HEK293 (cell line): ENCODE results near the gene ZNF576.

Source experiments
- CTCF ChIA-PET: fragments of 350-600 bp; formaldehyde crosslinking; extraction: SDS; loops from one replicate; lab custom pipeline; 2021; ENCODE audit warnings: antibody characterized with exemption; lab: Yijun Ruan, JAX
- POLR2A ChIA-PET: fragments of 300-600 bp; formaldehyde crosslinking; extraction: SDS; loops from one replicate; lab custom pipeline; 2020; ENCODE audit warnings: antibody characterized with exemption, inconsistent platforms; lab: Yijun Ruan, JAX
- H3K27ac ChIP-seq: fragments of 200-500 bp; sonication (Bioruptor generic); 2 replicates; pipeline ENCODE4 v1.5.1; 2014; ENCODE audit warnings: low read depth, low read length, control low read depth, inconsistent platforms; ENCODE audit errors: extremely low read depth
- H3K36me3 ChIP-seq, 2 experiments: fragments of 200-500 bp in 1 of 2; sonication (Bioruptor generic) in 1 of 2; 1 replicate in 1 of 2; 2 replicates in 1 of 2; pipeline ENCODE4 v1.5.1; 2014 to 2017; ENCODE audit warnings: inconsistent platforms in 2 of 2, low read length in 2 of 2; ENCODE audit not compliant: control insufficient read depth in 2 of 2, insufficient read depth in 1 of 2
- H3K4me1 ChIP-seq: fragments of 200-500 bp; sonication (Bioruptor generic); 2 replicates; pipeline ENCODE4 v1.5.1; 2014; ENCODE audit warnings: mild to moderate bottlenecking, low read length, inconsistent platforms; ENCODE audit not compliant: control insufficient read depth, insufficient read depth
- H3K4me3 ChIP-seq: 2 replicates; pipeline ENCODE4 v1.5.1; 2011; ENCODE audit warnings: low read depth, mild to moderate bottlenecking, control low read depth, low read length, moderate library complexity
- H3K9me3 ChIP-seq: fragments of 200-500 bp; sonication (Bioruptor generic); 2 replicates; pipeline ENCODE4 v1.5.1; 2014; ENCODE audit warnings: low read depth, low read length, inconsistent platforms; ENCODE audit not compliant: control insufficient read depth, insufficient read depth
- CTCF ChIP-seq: fragments of 450-650 bp; formaldehyde crosslinking; IDR thresholded peaks from 2 replicates; pipeline ENCODE4 v1.5.1; 2016; ENCODE audit warnings: missing biosample characterization, missing genetic modification characterization
- GLIS1 ChIP-seq: fragments of 450-650 bp; formaldehyde crosslinking; IDR thresholded peaks from 2 replicates; pipeline ENCODE4 v1.5.1; 2016; ENCODE audit warnings: missing biosample characterization, missing genetic modification characterization
- INSM2 ChIP-seq: fragments of 450-650 bp; formaldehyde crosslinking; IDR thresholded peaks from 2 replicates; pipeline ENCODE4 v1.5.1; 2016; ENCODE audit warnings: missing biosample characterization, missing genetic modification characterization
- RBAK ChIP-seq: fragments of 450-650 bp; formaldehyde crosslinking; IDR thresholded peaks from 2 replicates; pipeline ENCODE4 v1.5.1; 2016; ENCODE audit warnings: missing biosample characterization, missing genetic modification characterization
- ZBTB44 ChIP-seq: fragments of 450-650 bp; IDR thresholded peaks from 2 replicates; pipeline ENCODE4 v1.5.1; 2018; ENCODE audit warnings: missing biosample characterization, mild to moderate bottlenecking, missing genetic modification characterization
- ZBTB8A ChIP-seq: fragments of 450-650 bp; formaldehyde crosslinking; IDR thresholded peaks from 2 replicates; pipeline ENCODE4 v1.5.1; 2016; ENCODE audit warnings: missing biosample characterization, missing genetic modification characterization
- ZEB2 ChIP-seq: fragments of 450-650 bp; formaldehyde crosslinking; IDR thresholded peaks from 2 replicates; pipeline ENCODE4 v1.5.1; 2016; ENCODE audit warnings: missing biosample characterization, missing genetic modification characterization
- ZFP41 ChIP-seq: fragments of 450-650 bp; formaldehyde crosslinking; IDR thresholded peaks from 2 replicates; pipeline ENCODE4 v1.5.1; 2016; ENCODE audit warnings: missing biosample characterization, missing genetic modification characterization, borderline replicate concordance
- ZIC2 ChIP-seq: fragments of 450-650 bp; formaldehyde crosslinking; IDR thresholded peaks from 2 replicates; pipeline ENCODE4 v1.5.1; 2016; ENCODE audit warnings: missing biosample characterization, missing genetic modification characterization
- ZNF19 ChIP-seq: fragments of 450-650 bp; formaldehyde crosslinking; IDR thresholded peaks from 2 replicates; pipeline ENCODE4; 2016; ENCODE audit warnings: missing biosample characterization, missing genetic modification characterization, low read depth
- ZNF2 ChIP-seq: fragments of 450-650 bp; formaldehyde crosslinking; IDR thresholded peaks from 2 replicates; pipeline ENCODE4 v1.5.1; 2016; ENCODE audit warnings: missing biosample characterization, missing genetic modification characterization
- ZNF223 ChIP-seq: fragments of 450-650 bp; formaldehyde crosslinking; IDR thresholded peaks from 2 replicates; pipeline ENCODE4 v1.5.1; 2016; ENCODE audit warnings: missing biosample characterization, missing genetic modification characterization
- ZNF239 ChIP-seq: fragments of 450-650 bp; formaldehyde crosslinking; IDR thresholded peaks from 2 replicates; pipeline ENCODE4 v1.5.1; 2016; ENCODE audit warnings: missing biosample characterization, missing genetic modification characterization
- ZNF280D ChIP-seq: fragments of 450-650 bp; formaldehyde crosslinking; IDR thresholded peaks from 2 replicates; pipeline ENCODE4 v1.5.1; 2016; ENCODE audit warnings: missing biosample characterization, missing genetic modification characterization
- ZNF37A ChIP-seq: fragments of 450-650 bp; IDR thresholded peaks from 2 replicates; pipeline ENCODE4 v1.5.1; 2018; ENCODE audit warnings: missing biosample characterization, missing genetic modification characterization
- ZNF488 ChIP-seq: fragments of 450-650 bp; formaldehyde crosslinking; IDR thresholded peaks from 2 replicates; pipeline ENCODE4 v1.5.1; 2016; ENCODE audit warnings: missing biosample characterization, missing genetic modification characterization
- ZNF544 ChIP-seq: fragments of 450-650 bp; formaldehyde crosslinking; IDR thresholded peaks from 2 replicates; pipeline ENCODE4 v1.5.0; 2017; ENCODE audit warnings: missing biosample characterization, missing genetic modification characterization
- ZNF549 ChIP-seq: fragments of 450-650 bp; IDR thresholded peaks from 2 replicates; pipeline ENCODE4 v1.5.1; 2018; ENCODE audit warnings: missing biosample characterization, missing genetic modification characterization, mild to moderate bottlenecking, inconsistent platforms, moderate library complexity
- ZNF560 ChIP-seq: fragments of 450-650 bp; formaldehyde crosslinking; IDR thresholded peaks from 2 replicates; pipeline ENCODE4 v1.5.1; 2017; ENCODE audit warnings: missing biosample characterization, missing genetic modification characterization, borderline replicate concordance
- ZNF561 ChIP-seq: fragments of 450-650 bp; IDR thresholded peaks from 2 replicates; pipeline ENCODE4 v1.5.1; 2018; ENCODE audit warnings: missing biosample characterization, missing genetic modification characterization, borderline replicate concordance
- ZNF660 ChIP-seq: fragments of 450-650 bp; IDR thresholded peaks from 2 replicates; pipeline ENCODE4 v1.5.1; 2018; ENCODE audit warnings: missing biosample characterization, mild to moderate bottlenecking, missing genetic modification characterization
- ZNF664 ChIP-seq: fragments of 450-650 bp; formaldehyde crosslinking; IDR thresholded peaks from 2 replicates; pipeline ENCODE4 v1.5.1; 2016; ENCODE audit warnings: missing biosample characterization, missing genetic modification characterization
- ZNF692 ChIP-seq: fragments of 450-650 bp; formaldehyde crosslinking; IDR thresholded peaks from 2 replicates; pipeline ENCODE4 v1.5.1; 2016; ENCODE audit warnings: missing biosample characterization, missing genetic modification characterization
- ZNF777 ChIP-seq: fragments of 450-650 bp; formaldehyde crosslinking; IDR thresholded peaks from 2 replicates; pipeline ENCODE4 v1.5.1; 2017; ENCODE audit warnings: missing biosample characterization, missing genetic modification characterization, borderline replicate concordance
- ZXDB ChIP-seq: fragments of 450-650 bp; formaldehyde crosslinking; IDR thresholded peaks from 2 replicates; pipeline ENCODE4 v1.5.1; 2016; ENCODE audit warnings: missing biosample characterization, missing genetic modification characterization

ZNF576 gene

GRCh38 chr19:43595999-43596841 lies at the start of gene ZNF576, which contains the start of gene IRGQ:
Gene ZNF576, plus strand, starts transcription at chr19:43596595. Its CDS starts 514 bp downstream, at chr19:43597109.
Gene IRGQ, minus strand, starts transcription at chr19:43596134. Its CDS starts 796 bp downstream, at chr19:43595338.
- ChIA-PET POLR2A (interaction anchor here (0.6 to 4.1 kb wide), 40 partner anchors 9 to 616 kb away, joined by 3 to 49 read pairs (median 4); partner anchors contain the start of genes PHLDB3, PINLYP, SMG9 and XRCC1), CTCF (interaction anchor here (0.6 to 6.1 kb wide), 25 partner anchors 10 to 215 kb away, joined by 3 to 91 read pairs (median 5); partner anchors contain the start of gene XRCC1)
- Histone ChIP-seq H3K36me3 (peaks cover 52 to 69% of the 10 kb centered on the region in 2 experiments), H3K4me3 (peak within 1 kb of the TSS; percentile 54), H3K9me3 (no peaks in the 10 kb centered on the region), H3K27ac (peak within 1 kb of the TSS; percentile 95), H3K4me1 (peaks cover 24% of the 10 kb centered on the region)
- no peak for TF ChIP-seq ZNF19 (tag by site-specific recombination)
- peak; percentile 30 for TF ChIP-seq ZNF664 (tag by site-specific recombination)
- no peak for TF ChIP-seq ZNF560 (tag by site-specific recombination)
- peak; percentile 98 for TF ChIP-seq ZNF561 (tag by site-specific recombination)
- TF ChIP-seq ZNF692 (tag by site-specific recombination): peak; percentile 89
- no peak; the same call in 1 of the 2 replicates for TF ChIP-seq ZNF239 (tag by site-specific recombination)
- peak; percentile 99 for TF ChIP-seq CTCF
- TF ChIP-seq ZIC2 (tag by site-specific recombination): peak; percentile 73
- TF ChIP-seq ZEB2 (tag by site-specific recombination): peak; percentile 97
- no peak for TF ChIP-seq ZNF223
- no peak for TF ChIP-seq ZNF280D
- TF ChIP-seq ZNF549 (tag by site-specific recombination): no peak
- peak; percentile 85 for TF ChIP-seq ZBTB44 (tag by site-specific recombination)
- peak; percentile 100 for TF ChIP-seq GLIS1
- TF ChIP-seq ZBTB8A (tag by site-specific recombination): peak; percentile 87
- no peak for TF ChIP-seq ZFP41 (tag by site-specific recombination)
- no peak for TF ChIP-seq ZNF37A
- peak; percentile 94 for TF ChIP-seq ZNF2
- TF ChIP-seq ZNF488: no peak
- TF ChIP-seq ZXDB (tag by site-specific recombination): peak; percentile 97
- no peak for TF ChIP-seq ZNF544 (tag by site-specific recombination)
- TF ChIP-seq INSM2 (tag by site-specific recombination): peak; percentile 67
- TF ChIP-seq ZNF777 (tag by site-specific recombination): no peak
- TF ChIP-seq RBAK: 0 out of 2 replicates have a peak, but pooled peaks have one; percentile 47
- peak; percentile 98 for TF ChIP-seq ZNF660 (tag by site-specific recombination)
